WTC11 (cell line): ENCODE results near the gene PEX6. TPM values are rescaled to one million over a fixed set of nuclear protein-coding genes. Genes with fewer than 3 reads are reported as not detected.

ENCODE experiments used
- ATAC-seq: fragments of 200-7000 bp; cut with Tn5 transposase; 2 replicates; pipeline ENCODE4 v1.10.0; 2021; ENCODE audit warnings: mild to moderate bottlenecking, moderate library complexity
- CTCF ChIA-PET: fragments of 300-600 bp; sonication (Branson Sonifier 250); formaldehyde crosslinking; loops from one replicate; lab custom pipeline; 2021; ENCODE audit warnings: antibody characterized with exemption; lab: Charles Lee
- POLR2A ChIA-PET: fragments of 350-600 bp; sonication (Branson Sonifier 250); formaldehyde crosslinking; loops from one replicate; lab custom pipeline; 2021; ENCODE audit warnings: antibody characterized with exemption; lab: Charles Lee
- DNase-seq: peaks from one replicate; pipeline ENCODE4 v3.0.0; 2021; ENCODE audit warnings: low spot score
- H3K27ac Mint-ChIP-seq: 2 replicates; pipeline ENCODE4 v1.8.0; 2021; ENCODE audit warnings: mixed read lengths
- H3K27me3 Mint-ChIP-seq: 2 replicates; pipeline ENCODE4 v1.8.0; 2021; ENCODE audit warnings: low read depth, mild to moderate bottlenecking, moderate library complexity, mixed read lengths
- H3K36me3 Mint-ChIP-seq: 2 replicates; pipeline ENCODE4 v1.8.0; 2021; ENCODE audit warnings: mixed read lengths
- H3K4me1 Mint-ChIP-seq: 2 replicates; pipeline ENCODE4 v1.8.0; 2022; ENCODE audit warnings: mixed read lengths
- H3K4me3 Mint-ChIP-seq: 2 replicates; pipeline ENCODE4 v1.8.0; 2021; ENCODE audit warnings: mild to moderate bottlenecking, moderate library complexity, mixed read lengths
- H3K9me3 Mint-ChIP-seq: 2 replicates; pipeline ENCODE4 v1.8.0; 2021; ENCODE audit warnings: mixed read lengths
- CREB1 ChIP-seq: sonication (generic); formaldehyde crosslinking; IDR thresholded peaks from 2 replicates; pipeline ENCODE4 v1.8.0; 2023; ENCODE audit warnings: mild to moderate bottlenecking, missing genetic modification reagents
- CREM ChIP-seq: sonication (generic); formaldehyde crosslinking; IDR thresholded peaks from 2 replicates; pipeline ENCODE4 v1.8.1; 2022; ENCODE audit warnings: mild to moderate bottlenecking, missing genetic modification reagents, moderate library complexity
- E2F4 ChIP-seq: sonication (generic); formaldehyde crosslinking; IDR thresholded peaks from 2 replicates; pipeline ENCODE4 v1.8.1; 2022; ENCODE audit warnings: low read depth, mild to moderate bottlenecking, moderate library complexity, missing genetic modification reagents, borderline replicate concordance
- FOXJ3 ChIP-seq: sonication (generic); formaldehyde crosslinking; IDR thresholded peaks from 2 replicates; pipeline ENCODE4 v1.9.0; 2021; ENCODE audit warnings: missing genetic modification reagents, mild to moderate bottlenecking, borderline replicate concordance
- HMGA2 ChIP-seq: fragments of 250-450 bp; sonication (Bioruptor Pico); IDR thresholded peaks from 2 replicates; pipeline ENCODE4 v1.4.0; 2021; ENCODE audit warnings: mild to moderate bottlenecking, moderate library complexity
- NFE2L1 ChIP-seq: sonication (generic); formaldehyde crosslinking; IDR thresholded peaks from 2 replicates; pipeline ENCODE4 v1.8.1; 2023; ENCODE audit warnings: missing genetic modification reagents
- NR1H2 ChIP-seq: sonication (generic); formaldehyde crosslinking; IDR thresholded peaks from 2 replicates; pipeline ENCODE4 v1.9.0; 2021; ENCODE audit warnings: mild to moderate bottlenecking, moderate library complexity, missing genetic modification reagents
- STAT6 ChIP-seq: sonication (generic); formaldehyde crosslinking; conservative IDR thresholded peaks from 2 replicates; pipeline ENCODE4 v1.8.1; 2023; ENCODE audit warnings: mild to moderate bottlenecking, low read depth, missing genetic modification reagents, moderate library complexity
- ZNF532 ChIP-seq: fragments of 250-450 bp; sonication (Bioruptor Pico); IDR thresholded peaks from 2 replicates; pipeline ENCODE4 v1.9.0; 2021; ENCODE audit warnings: mild to moderate bottlenecking, borderline replicate concordance
- ZNF671 ChIP-seq: fragments of 250-450 bp; sonication (Bioruptor Pico); IDR thresholded peaks from 2 replicates; pipeline ENCODE4 v1.8.0; 2021; ENCODE audit warnings: mild to moderate bottlenecking
- total RNA-seq: library from RNA; stranded (reverse); gene quantifications from 3 replicates; pipeline ENCODE4 v1.2.3, GENCODE V29; 2021
- TF ChIP-seq, protein P1 (sequence below): sonication (generic); formaldehyde crosslinking; IDR thresholded peaks from 2 replicates; pipeline ENCODE4 v1.8.1; 2022; ENCODE audit warnings: mild to moderate bottlenecking, moderate library complexity, missing genetic modification reagents
- TF ChIP-seq, protein P2 (sequence below): fragments of 250-450 bp; sonication (Bioruptor Pico); IDR thresholded peaks from 2 replicates; pipeline ENCODE4 v1.9.0; 2021; ENCODE audit warnings: mild to moderate bottlenecking
- TF ChIP-seq, protein P3 (sequence below): sonication (generic); formaldehyde crosslinking; IDR thresholded peaks from 2 replicates; pipeline ENCODE4 v1.8.1; 2023; ENCODE audit warnings: mild to moderate bottlenecking, missing genetic modification reagents, borderline replicate concordance
- TF ChIP-seq, protein P4 (sequence below): sonication (generic); formaldehyde crosslinking; IDR thresholded peaks from 2 replicates; pipeline ENCODE4 v1.8.1; 2023; ENCODE audit warnings: mild to moderate bottlenecking, missing genetic modification reagents, moderate library complexity

PEX6 gene
- total RNA-seq, 1 experiment from 2014 or later, result 8.2 TPM

GRCh38 chr6:42921801-42922200, 57.2 kb downstream of the PEX6 start (continued):
- no peak for TF ChIP-seq STAT6 (CRISPR knock-in tag)
- no peak for TF ChIP-seq CREM (CRISPR knock-in tag)

- no peak overlapping the region for H3K27ac Mint-ChIP-seq
- H3K9me3 Mint-ChIP-seq, result no peaks in the 10 kb centered on the region
- ATAC-seq (no peak), DNase-seq (no peak)
- H3K4me3 Mint-ChIP-seq, result no peak overlapping the region
- peaks cover under 1% of the 10 kb centered on the region; the same call in 1 of the 2 replicates for H3K4me1 Mint-ChIP-seq
- no peaks in the 10 kb centered on the region; the same call in 1 of the 2 replicates for H3K27me3 Mint-ChIP-seq
- TF ChIP-seq ZNF671 (CRISPR knock-in tag) (no peak), E2F4 (no peak), ZNF532 (CRISPR knock-in tag) (no peak), NFE2L1 (CRISPR knock-in tag) (no peak), HMGA2 (CRISPR knock-in tag) (no peak), CREB1 (CRISPR knock-in tag) (no peak), CREM (CRISPR knock-in tag) (no peak), FOXJ3 (CRISPR knock-in tag) (no peak), NR1H2 (no peak)
- TF ChIP-seq, protein P1, sequence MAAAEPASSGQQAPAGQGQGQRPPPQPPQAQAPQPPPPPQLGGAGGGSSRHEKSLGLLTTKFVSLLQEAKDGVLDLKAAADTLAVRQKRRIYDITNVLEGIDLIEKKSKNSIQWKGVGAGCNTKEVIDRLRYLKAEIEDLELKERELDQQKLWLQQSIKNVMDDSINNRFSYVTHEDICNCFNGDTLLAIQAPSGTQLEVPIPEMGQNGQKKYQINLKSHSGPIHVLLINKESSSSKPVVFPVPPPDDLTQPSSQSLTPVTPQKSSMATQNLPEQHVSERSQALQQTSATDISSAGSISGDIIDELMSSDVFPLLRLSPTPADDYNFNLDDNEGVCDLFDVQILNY (CRISPR knock-in tag), result no peak
- TF ChIP-seq, protein P2, sequence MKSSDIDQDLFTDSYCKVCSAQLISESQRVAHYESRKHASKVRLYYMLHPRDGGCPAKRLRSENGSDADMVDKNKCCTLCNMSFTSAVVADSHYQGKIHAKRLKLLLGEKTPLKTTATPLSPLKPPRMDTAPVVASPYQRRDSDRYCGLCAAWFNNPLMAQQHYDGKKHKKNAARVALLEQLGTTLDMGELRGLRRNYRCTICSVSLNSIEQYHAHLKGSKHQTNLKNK (CRISPR knock-in tag), result no peak
- TF ChIP-seq, protein P3, sequence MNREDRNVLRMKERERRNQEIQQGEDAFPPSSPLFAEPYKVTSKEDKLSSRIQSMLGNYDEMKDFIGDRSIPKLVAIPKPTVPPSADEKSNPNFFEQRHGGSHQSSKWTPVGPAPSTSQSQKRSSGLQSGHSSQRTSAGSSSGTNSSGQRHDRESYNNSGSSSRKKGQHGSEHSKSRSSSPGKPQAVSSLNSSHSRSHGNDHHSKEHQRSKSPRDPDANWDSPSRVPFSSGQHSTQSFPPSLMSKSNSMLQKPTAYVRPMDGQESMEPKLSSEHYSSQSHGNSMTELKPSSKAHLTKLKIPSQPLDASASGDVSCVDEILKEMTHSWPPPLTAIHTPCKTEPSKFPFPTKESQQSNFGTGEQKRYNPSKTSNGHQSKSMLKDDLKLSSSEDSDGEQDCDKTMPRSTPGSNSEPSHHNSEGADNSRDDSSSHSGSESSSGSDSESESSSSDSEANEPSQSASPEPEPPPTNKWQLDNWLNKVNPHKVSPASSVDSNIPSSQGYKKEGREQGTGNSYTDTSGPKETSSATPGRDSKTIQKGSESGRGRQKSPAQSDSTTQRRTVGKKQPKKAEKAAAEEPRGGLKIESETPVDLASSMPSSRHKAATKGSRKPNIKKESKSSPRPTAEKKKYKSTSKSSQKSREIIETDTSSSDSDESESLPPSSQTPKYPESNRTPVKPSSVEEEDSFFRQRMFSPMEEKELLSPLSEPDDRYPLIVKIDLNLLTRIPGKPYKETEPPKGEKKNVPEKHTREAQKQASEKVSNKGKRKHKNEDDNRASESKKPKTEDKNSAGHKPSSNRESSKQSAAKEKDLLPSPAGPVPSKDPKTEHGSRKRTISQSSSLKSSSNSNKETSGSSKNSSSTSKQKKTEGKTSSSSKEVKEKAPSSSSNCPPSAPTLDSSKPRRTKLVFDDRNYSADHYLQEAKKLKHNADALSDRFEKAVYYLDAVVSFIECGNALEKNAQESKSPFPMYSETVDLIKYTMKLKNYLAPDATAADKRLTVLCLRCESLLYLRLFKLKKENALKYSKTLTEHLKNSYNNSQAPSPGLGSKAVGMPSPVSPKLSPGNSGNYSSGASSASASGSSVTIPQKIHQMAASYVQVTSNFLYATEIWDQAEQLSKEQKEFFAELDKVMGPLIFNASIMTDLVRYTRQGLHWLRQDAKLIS (CRISPR knock-in tag), result no peak
- TF ChIP-seq, protein P4, sequence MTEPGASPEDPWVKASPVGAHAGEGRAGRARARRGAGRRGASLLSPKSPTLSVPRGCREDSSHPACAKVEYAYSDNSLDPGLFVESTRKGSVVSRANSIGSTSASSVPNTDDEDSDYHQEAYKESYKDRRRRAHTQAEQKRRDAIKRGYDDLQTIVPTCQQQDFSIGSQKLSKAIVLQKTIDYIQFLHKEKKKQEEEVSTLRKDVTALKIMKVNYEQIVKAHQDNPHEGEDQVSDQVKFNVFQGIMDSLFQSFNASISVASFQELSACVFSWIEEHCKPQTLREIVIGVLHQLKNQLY (CRISPR knock-in tag), result no peak
- H3K36me3 Mint-ChIP-seq, result no peaks in the 10 kb centered on the region
- CTCF ChIA-PET, result interaction anchor here (1.2 to 1.3 kb wide), 2 partner anchors 9 to 13 kb away, joined by 3 to 4 read pairs; partner anchors contain the start of gene CNPY3
- POLR2A ChIA-PET, result interaction anchor here (1.3 kb wide), 1 partner anchor 13 kb away, joined by 5 read pairs; the partner anchor contains the start of gene CNPY3
These were observed 62.7 kb downstream of the PEX6 start for GRCh38 chr6:42916288-42916687.
